Activated naive CD4-positive, alpha-beta T cell (primary cell): ENCODE data around the gene RET.

ENCODE experiments used
- DNase-seq, 4 experiments: peaks; one replicate each; lab custom pipeline; 2025; lab: John Stamatoyannopoulos, UW

RET gene

DNA sequence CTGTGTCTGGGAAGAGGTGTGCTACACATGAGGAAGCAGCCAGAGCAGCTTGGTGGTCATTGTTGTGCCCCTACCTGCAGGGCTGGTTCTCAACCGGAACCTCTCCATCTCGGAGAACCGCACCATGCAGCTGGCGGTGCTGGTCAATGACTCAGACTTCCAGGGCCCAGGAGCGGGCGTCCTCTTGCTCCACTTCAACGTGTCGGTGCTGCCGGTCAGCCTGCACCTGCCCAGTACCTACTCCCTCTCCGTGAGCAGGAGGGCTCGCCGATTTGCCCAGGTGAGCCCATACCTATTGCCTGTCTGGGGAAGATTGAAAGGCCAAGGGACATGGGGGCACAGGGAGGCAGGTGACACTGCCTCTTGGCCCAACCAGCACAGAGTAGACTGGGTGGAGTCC lies 32.1 kb downstream of the RET start:
- no peak for DNase-seq

DNA sequence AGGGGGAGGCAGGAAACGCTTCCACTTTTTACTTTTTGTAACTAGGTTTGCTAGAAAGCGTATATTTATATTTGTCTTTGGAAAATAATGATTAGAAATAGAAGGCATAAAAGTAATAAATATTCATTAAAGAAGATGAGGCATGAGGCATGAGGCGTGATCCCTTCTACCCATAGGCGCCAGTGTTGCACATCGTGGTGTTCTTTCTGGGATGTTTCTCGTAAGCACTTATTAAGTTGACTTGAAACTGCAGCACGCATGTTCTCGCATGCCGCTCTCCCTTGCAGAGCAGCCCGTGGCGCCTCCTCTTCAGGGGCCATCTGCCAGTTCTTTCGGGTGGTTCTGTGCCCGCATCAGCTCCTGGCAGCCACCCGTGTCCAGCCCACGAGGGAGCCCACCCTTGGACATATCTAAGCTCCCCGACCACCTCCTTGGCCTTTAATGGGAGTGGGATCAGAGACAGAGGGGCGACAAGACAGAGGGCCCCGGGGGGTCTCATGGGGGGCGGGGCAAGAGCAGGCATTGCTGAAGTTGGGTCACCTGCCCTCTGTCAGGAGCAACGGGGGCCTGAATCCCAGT lies 32.9 kb downstream of the RET start:
- no peak for DNase-seq

DNA sequence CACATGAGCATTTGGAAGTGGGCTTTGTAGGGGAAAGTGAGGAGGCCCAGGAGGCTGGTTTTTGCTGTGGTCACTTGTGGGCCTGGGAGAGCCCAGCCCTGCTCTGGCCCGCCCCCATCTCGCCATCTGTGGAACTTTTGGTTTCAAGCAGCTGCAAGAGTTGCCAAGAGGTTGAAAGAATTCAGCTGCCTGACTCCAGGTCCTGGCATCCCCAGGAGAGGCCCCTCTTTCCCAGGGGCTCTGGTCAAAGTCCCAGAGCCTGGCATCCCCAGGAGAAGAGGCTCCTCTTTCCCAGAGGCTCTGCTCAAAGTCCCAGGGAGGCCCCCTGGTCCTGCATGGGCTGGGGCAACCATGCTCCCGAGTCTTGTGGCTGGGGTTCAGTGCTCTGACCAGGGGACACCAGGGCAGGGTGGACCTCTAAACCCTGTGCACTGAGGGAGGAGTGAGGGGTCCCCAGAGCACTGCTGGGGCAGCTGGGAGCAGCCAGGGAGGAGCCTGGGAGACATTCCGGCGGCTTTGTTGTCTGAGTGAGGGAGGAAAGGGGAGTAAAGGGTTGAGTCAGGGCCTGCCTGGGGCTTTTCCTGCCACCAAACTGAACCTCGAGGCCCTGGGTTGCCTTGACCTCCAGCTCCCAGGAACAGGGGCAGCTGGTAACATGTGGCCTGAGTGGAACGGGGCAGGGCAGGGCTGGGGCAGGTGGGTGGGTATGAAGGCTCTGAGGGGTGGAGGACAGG lies 33.6 kb downstream of the RET start:
- no peak for DNase-seq

DNA sequence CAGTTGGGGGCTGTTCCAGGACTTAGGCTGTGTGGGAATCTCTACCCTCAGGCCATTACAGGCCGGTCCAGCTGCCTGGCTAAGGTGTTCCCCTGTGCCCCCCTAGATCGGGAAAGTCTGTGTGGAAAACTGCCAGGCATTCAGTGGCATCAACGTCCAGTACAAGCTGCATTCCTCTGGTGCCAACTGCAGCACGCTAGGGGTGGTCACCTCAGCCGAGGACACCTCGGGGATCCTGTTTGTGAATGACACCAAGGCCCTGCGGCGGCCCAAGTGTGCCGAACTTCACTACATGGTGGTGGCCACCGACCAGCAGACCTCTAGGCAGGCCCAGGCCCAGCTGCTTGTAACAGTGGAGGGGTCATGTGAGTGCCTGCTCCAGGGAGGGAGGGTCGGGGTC lies 34.2 kb downstream of the RET start:
- no peak for DNase-seq

- DNase-seq = no peak
These were observed 35.2 kb downstream of the RET start for GRCh38 chr10:43111921-43112607.

DNA sequence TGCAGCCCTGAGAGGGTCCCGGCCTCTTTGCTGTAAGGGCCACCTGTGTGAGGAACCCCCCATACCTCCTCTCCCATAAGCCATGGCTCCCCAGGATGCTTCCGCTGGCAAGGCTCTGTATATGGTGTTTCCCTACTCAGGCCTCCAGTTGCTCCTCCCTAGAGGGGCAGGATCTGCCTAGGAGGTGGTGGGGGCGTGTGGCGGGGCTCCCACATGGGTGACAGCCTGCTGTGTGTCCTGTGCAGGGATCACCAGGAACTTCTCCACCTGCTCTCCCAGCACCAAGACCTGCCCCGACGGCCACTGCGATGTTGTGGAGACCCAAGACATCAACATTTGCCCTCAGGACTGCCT lies 35.7 kb downstream of the RET start:
- no peak for DNase-seq

GRCh38 chr10:43113201-43114087 lies 36.6 kb downstream of the RET start:
- no peak for DNase-seq

DNA sequence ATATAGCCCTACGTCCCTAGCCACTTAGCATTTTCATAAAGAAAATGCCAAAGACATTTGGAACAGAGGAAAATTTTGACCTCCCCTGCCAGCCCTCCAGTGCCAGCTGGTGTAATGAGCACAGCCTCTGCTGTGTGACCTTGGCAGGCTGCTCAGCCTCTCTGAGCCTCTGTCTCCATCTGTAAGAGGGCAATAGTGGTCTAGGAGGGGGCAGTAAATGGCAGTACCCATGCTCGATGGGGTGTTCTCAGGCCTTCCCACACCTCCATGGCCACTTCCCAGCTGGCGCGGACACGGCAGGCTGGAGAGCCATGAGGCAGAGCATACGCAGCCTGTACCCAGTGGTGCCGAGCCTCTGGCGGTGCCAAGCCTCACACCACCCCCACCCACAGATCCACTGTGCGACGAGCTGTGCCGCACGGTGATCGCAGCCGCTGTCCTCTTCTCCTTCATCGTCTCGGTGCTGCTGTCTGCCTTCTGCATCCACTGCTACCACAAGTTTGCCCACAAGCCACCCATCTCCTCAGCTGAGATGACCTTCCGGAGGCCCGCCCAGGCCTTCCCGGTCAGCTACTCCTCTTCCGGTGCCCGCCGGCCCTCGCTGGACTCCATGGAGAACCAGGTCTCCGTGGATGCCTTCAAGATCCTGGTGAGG lies 37.3 kb downstream of the RET start:
- DNase-seq = no peak

DNA sequence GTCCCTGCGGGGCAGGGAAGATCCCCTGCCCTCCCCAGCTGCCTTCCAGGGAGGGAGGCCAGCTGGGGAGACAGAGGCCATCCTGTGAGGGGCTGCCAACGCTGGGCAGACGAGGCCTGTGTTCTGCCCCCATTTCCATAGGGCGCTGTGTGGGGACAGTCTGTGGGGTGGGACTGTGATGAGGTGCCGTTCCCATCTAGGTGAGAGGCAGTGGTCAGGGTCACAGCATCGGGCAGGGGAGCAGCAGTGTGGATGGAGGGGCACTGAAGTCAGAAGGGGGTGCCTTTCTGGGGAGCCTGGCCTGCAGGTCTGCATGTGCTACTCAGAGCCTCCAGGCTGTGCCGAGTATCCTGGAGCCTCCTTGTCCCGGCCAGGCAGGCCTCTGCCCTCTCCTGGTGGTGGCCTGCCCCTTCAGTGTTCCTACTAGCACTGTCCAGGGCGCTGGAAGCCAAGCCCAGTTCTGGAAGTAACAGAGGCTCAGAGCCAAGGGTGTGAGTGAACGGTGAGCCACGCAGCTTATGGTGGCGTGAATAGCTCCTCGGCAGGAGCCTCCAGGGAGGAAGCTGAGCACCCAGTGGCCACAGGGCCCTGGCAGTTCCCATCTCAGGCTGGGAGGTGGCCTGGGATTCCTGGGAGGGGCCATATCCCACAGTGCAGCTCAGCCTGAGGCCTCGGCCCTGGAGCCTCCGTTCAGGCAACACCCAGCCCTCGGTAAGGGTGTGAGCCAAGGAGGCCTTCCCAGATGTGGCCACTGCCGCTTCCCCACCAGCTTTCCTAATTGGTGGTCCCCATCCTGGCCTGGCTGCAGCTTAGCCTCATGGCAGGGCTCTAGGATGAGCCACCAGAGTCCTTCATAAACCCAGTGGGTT lies 38.1 kb downstream of the RET start:
- no peak for DNase-seq

DNA sequence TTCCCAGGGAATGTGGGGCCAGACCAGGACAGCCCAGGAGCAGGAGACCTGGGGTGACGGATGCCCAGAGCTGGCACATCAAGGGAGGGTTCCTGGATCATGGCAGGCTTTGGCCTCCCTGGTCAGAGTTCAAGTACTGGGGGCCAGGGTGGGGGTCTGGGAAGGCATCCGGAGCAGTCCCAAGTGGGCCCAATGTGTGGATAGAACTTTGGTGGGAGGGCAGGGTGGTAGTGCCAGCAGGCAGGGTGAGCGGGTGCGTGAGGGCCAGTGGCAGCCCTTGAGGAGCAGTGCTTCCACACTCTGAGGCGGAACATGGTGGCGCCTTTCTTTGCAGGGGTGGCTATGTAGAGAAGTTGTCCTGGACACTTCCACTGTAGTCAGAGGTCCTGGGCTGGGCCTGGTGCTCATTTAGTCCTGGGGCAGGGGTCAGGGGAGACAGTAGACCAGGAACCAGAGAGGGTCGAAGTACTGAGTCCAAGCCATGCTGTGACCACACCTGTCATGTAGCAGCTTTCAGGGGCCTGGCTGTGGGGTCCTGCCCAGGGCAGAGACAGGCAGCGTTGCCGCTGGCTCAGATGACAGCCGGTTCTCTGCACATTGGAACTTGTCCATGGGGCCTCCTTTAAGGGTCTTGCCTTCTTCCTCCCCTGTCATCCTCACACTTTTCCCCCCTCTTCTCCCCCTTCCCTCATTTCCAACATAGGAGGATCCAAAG lies 39.2 kb downstream of the RET start:
- DNase-seq = no peak

DNA sequence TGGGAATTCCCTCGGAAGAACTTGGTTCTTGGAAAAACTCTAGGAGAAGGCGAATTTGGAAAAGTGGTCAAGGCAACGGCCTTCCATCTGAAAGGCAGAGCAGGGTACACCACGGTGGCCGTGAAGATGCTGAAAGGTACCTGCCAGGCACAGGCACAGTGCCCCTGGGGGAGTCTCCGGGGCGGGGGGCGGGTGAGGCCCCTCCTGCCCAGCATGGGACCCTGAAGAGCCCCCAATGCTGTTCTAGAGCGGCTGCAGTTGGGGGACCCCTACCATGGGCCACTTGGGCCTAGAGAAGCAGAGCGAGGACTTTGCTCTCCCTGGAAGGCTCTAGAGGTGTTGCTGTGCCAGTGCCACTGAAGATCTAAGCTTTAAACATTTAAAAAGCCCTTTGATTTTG lies 39.7 kb downstream of the RET start:
- no peak for DNase-seq

GRCh38 chr10:43117031-43117776 lies 40.3 kb downstream of the RET start:
- no peak for DNase-seq

GRCh38 chr10:43117777-43118583 lies 41.1 kb downstream of the RET start:
- DNase-seq = no peak

GRCh38 chr10:43118631-43119415 lies 42.0 kb downstream of the RET start:
- DNase-seq = no peak

DNA sequence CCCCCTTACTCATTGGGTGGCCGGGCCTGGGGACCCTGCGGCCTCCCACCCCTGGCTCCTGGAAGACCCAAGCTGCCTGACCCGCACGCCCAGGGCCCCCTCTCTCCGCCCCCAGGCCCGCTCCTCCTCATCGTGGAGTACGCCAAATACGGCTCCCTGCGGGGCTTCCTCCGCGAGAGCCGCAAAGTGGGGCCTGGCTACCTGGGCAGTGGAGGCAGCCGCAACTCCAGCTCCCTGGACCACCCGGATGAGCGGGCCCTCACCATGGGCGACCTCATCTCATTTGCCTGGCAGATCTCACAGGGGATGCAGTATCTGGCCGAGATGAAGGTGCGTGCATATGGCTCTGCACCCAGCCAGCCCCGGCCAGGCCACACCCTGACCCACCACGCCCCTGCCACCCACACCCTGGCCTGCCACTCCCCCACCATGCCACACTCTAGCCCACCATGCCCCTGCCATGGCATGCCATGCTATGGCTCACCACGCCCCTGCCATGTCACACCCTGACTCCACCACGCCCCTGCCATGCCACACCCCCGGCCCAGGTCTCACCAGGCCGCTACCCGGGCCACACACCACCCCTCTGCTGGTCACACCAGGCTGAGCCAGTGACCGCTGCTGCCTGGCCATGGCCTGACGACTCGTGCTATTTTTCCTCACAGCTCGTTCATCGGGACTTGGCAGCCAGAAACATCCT lies 42.7 kb downstream of the RET start:
- no peak for DNase-seq

- DNase-seq = no peak
These were observed 43.5 kb downstream of the RET start for GRCh38 chr10:43120116-43120928.
